ENCODE data around the gene USP11.

GRCh38 chrX:47198026-47198686 is 34.7 kb upstream of the USP11 start:
- TF ChIP-seq POLR2A (IDR thresholded peaks at IDR 0.05; ENCODE audit: low read depth, low read length) = no peak
- TF ChIP-seq CTCF (conservative IDR thresholded peaks at IDR 0.05; ENCODE audit: low read depth, low read length) = no peak
- TF ChIP-seq SMC3 (IDR thresholded peaks at IDR 0.05; ENCODE audit: low read depth, low read length) = no peak
- no peak for TF ChIP-seq RFX5 (IDR thresholded peaks at IDR 0.05; ENCODE audit: low read depth, low read length)
- no peak for TF ChIP-seq RCOR1 (IDR thresholded peaks at IDR 0.05; ENCODE audit: insufficient replicate concordance, low read length)
- no peak for TF ChIP-seq FOS (IDR thresholded peaks at IDR 0.05; ENCODE audit: low read depth, low read length)
- no peak for TF ChIP-seq USF2 (IDR thresholded peaks at IDR 0.05; ENCODE audit: low read depth, low read length)
- TF ChIP-seq CEBPB (IDR thresholded peaks at IDR 0.05; ENCODE audit: low read depth, low read length) = no peak
- no peak for TF ChIP-seq MAZ (IDR thresholded peaks at IDR 0.05; ENCODE audit: borderline replicate concordance, low read depth, low read length)
- TF ChIP-seq CHD1 (IDR thresholded peaks at IDR 0.05; ENCODE audit: low read depth, low read length) = no peak

All from IMR-90 (cell line).